NCI-H446 treated with DMSO at 0.1 percent for 48 hours (cell line): ENCODE results near the gene REX1BD.

Source experiments
- DNase-seq: peaks from one replicate; lab custom pipeline; 2025; lab: John Stamatoyannopoulos, UW

Gene REX1BD

GRCh38 chr19:18603255-18603957, 14.8 kb downstream of the REX1BD start:
- no peak for DNase-seq

GRCh38 chr19:18603958-18604819, 15.6 kb downstream of the REX1BD start:
- DNase-seq, result no peak

GRCh38 chr19:18604820-18605159, 16.2 kb downstream of the REX1BD start:
- no peak for DNase-seq

- no peak for DNase-seq
Observed at GRCh38 chr19:18605196-18605545, 16.6 kb downstream of the REX1BD start.

GRCh38 chr19:18605546-18606280, 17.1 kb downstream of the REX1BD start:
- DNase-seq, result no peak

- no peak for DNase-seq
Observed at GRCh38 chr19:18606281-18607225, 18.0 kb downstream of the REX1BD start, which contains the start of gene CRLF1. Gene CRLF1, minus strand, starts transcription at chr19:18606799. Its CDS starts 143 bp downstream, at chr19:18606656.

GRCh38 chr19:18607226-18608101, 18.9 kb downstream of the REX1BD start:
- no peak for DNase-seq

- DNase-seq, result no peak
Observed at GRCh38 chr19:18608102-18608804, 19.7 kb downstream of the REX1BD start.

- DNase-seq, result no peak
Observed at GRCh38 chr19:18608805-18609716, 20.5 kb downstream of the REX1BD start.

GRCh38 chr19:18609717-18610051, 21.1 kb downstream of the REX1BD start:
- no peak for DNase-seq

- DNase-seq, result no peak
Observed at GRCh38 chr19:18610245-18610555, 21.6 kb downstream of the REX1BD start.

GRCh38 chr19:18610556-18611326, 22.1 kb downstream of the REX1BD start:
- no peak for DNase-seq

- DNase-seq, result no peak
Observed at GRCh38 chr19:18611327-18612050, 22.9 kb downstream of the REX1BD start.

GRCh38 chr19:18612051-18612771, 23.6 kb downstream of the REX1BD start:
- no peak for DNase-seq

GRCh38 chr19:18612772-18613588, 24.4 kb downstream of the REX1BD start, which contains the start of gene TMEM59L:
Gene TMEM59L, plus strand, starts transcription at chr19:18612870. Its CDS starts 89 bp downstream, at chr19:18612959.
- DNase-seq, result no peak
